ENCODE results near the gene DLAT.
"Not testable (repeated sequence)": the region's sequence is repeated elsewhere in the genome, so short reads cannot be mapped to it uniquely, and the experiment has no call there.

DLAT gene

DNA sequence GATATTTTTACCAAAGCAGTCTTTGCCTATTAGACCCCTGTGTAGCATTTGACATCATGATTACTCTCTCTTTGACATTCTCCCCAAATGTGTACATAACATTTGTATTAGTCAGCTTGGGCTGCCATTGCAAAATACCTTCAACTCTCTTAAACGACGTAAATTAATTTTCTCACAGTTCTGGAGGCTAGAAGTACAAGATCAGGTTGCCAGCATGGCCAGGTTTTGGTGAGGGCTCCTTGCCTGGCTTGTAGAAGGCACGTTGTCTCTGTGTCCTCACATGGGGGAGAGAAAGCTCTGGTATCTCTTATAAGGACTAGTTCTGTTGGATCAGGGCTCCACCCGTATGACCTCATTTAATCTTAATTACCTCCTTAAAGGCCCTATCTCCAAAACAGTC is 12.3 kb upstream of the DLAT start:
- no peak overlapping the region for H3K4me2 ChIP-seq (ENCODE audit: low read length)
- peaks cover 20% of the 10 kb centered on the region for H3K4me1 ChIP-seq (ENCODE audit: control insufficient read depth, insufficient read depth, low read length)
- H3K27me3 ChIP-seq (ENCODE audit: control insufficient read depth, insufficient read depth, low read length) = no peaks in the 10 kb centered on the region
- H3K4me3 ChIP-seq (ENCODE audit: low read length) = no peak overlapping the region
- peaks cover 6% of the 10 kb centered on the region for H3K36me3 ChIP-seq (ENCODE audit: insufficient read depth, low read length)
- H3K9ac ChIP-seq (ENCODE audit: low read depth, low read length) = no peak overlapping the region
- no peaks in the 10 kb centered on the region for H3K9me3 ChIP-seq (replicated peaks; ENCODE audit: low read length)

DNA sequence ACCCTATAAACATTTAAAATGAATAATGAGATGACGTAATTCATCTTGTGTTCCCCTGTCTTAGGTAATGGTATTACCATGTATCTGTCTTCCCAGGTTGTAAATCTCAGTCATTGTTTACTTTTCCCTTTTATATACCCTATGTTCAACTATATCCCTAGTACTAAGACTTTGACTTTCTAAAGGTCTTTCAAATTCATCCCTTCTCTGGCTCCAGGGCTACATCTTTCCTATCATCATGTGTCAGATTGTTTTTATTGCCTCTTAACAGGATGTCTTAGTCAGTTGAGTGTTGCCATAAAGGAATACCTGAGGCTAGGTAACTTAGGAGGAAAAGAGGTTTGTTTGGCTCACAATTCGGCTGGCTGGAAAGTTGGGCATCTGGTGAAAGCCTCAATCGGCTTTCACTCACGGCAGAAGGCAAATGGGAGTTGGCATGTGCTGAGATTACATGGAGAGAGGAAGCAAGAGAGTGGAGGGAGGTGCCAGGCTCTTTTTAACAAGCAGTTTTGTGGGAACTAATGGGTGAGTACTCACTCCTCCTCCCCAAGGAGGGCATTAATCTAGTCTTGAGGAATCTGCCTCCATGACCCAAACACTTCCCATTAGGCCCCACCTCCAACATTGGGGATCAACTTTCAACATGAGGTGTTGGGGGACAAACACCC is 11.6 kb upstream of the DLAT start:
- peaks cover 11% of the 10 kb centered on the region for H3K36me3 ChIP-seq (ENCODE audit: insufficient read depth, low read length)
- peaks cover 21% of the 10 kb centered on the region for H3K4me1 ChIP-seq (ENCODE audit: control insufficient read depth, insufficient read depth, low read length)
- no peaks in the 10 kb centered on the region for H3K27me3 ChIP-seq (ENCODE audit: control insufficient read depth, insufficient read depth, low read length)
- no peak overlapping the region for H3K4me2 ChIP-seq (ENCODE audit: low read length)
- no peaks in the 10 kb centered on the region for H3K9me3 ChIP-seq (replicated peaks; ENCODE audit: low read length)
- no peak overlapping the region for H3K4me3 ChIP-seq (ENCODE audit: low read length)
- H3K9ac ChIP-seq (ENCODE audit: low read depth, low read length) = no peak overlapping the region

DNA sequence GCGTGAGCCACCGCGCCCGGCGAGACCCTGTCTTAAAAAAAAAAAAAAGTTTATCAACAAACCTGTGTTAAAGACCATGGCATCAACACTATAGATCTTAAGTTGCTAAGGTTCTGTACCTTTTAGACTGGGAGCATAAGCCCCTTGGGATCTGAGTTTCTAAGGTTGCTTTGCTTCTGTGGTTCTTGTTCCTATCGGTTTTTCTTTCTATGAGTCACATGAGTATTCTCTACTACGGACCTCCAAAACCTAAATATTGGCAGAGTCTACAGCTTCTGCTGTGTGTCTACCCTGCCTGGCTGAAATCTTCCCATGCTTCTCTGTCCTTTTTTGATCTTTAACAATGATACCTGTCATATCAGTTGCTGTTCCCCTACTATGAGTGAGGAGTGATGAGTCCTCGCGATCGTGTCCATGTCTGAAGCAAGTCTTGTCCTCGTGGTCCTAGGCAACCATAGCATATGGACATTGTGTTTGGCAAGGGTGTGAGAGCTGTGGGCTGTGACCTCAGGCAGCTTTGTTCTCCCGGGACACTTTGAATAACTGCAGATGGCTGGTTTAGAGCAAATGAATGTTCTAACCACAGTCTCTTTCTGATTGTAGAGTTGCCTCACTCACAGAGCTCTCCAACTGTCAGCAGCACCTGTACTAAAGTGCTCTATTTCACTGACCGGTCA is 9.0 kb upstream of the DLAT start:
- Histone ChIP-seq H3K4me3 (ENCODE audit: low read length) (no peak overlapping the region), H3K4me1 (ENCODE audit: control insufficient read depth, insufficient read depth, low read length) (peaks cover 21% of the 10 kb centered on the region), H3K36me3 (ENCODE audit: insufficient read depth, low read length) (peaks cover 37% of the 10 kb centered on the region), H3K9ac (ENCODE audit: low read depth, low read length) (peak overlapping the region; percentile 5), H3K9me3 (replicated peaks; ENCODE audit: low read length) (no peaks in the 10 kb centered on the region), H3K4me2 (ENCODE audit: low read length) (peak overlapping the region; percentile 22), H3K27me3 (ENCODE audit: control insufficient read depth, insufficient read depth, low read length) (no peaks in the 10 kb centered on the region)

DNA sequence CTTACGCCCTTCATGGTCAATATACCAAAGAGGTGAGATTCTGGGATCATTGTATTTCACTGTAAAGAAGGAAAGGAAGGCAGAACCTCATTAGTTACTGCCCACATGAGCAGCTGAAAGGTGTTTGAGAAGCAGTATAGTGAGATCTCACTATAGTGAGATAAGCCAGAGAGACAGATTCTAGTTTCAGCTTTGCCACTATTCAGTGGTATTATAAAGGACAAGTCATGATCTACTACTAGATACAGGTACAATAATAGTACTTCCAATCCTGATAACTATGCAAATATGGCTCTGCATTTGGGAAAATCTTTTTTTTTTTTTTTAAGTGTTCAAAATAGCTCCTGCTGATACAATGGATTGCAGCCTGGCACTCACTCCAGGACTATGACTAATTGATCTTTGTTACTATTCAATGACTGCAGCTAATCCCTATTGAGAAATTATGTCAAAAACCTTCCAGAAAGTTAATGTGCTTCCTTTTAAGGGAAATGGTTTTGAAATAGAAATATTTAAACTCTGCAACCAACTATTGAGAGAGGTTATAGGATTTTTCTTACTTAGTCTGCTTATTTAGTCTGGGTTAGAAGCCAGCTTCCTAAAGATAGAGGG is 8.3 kb upstream of the DLAT start:
- Histone ChIP-seq H3K9ac (ENCODE audit: low read depth, low read length) (peak overlapping the region; percentile 38), H3K9me3 (replicated peaks; ENCODE audit: low read length) (no peaks in the 10 kb centered on the region), H3K36me3 (ENCODE audit: insufficient read depth, low read length) (peaks cover 38% of the 10 kb centered on the region), H3K4me1 (ENCODE audit: control insufficient read depth, insufficient read depth, low read length) (peaks cover 21% of the 10 kb centered on the region), H3K4me3 (ENCODE audit: low read length) (no peak overlapping the region), H3K27me3 (ENCODE audit: control insufficient read depth, insufficient read depth, low read length) (no peaks in the 10 kb centered on the region), H3K4me2 (ENCODE audit: low read length) (peak overlapping the region; percentile 22)

DNA sequence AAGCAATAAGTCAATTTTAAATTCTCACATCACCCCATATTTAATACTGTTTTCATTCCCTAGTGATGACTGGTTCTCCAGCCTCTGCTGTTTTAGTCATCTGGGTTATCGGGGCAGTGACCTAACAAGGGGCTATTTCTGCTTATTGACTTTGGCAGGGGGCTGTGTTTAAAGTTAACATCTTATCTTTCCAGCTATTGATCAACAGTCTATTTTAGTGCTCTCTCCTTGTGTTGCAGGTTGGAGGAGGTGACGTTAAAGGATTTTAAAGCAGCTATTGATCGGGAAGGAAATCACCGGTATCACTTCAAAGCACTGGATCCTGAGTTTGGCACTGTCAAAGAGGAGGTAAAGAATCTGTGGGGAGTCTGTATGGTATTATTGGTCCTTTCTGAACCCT is 7.7 kb upstream of the DLAT start:
- peaks cover 21% of the 10 kb centered on the region for H3K4me1 ChIP-seq (ENCODE audit: control insufficient read depth, insufficient read depth, low read length)
- peak overlapping the region; percentile 38 for H3K9ac ChIP-seq (ENCODE audit: low read depth, low read length)
- peak overlapping the region; percentile 16 for H3K4me2 ChIP-seq (ENCODE audit: low read length)
- H3K36me3 ChIP-seq (ENCODE audit: insufficient read depth, low read length) = peaks cover 44% of the 10 kb centered on the region
- no peaks in the 10 kb centered on the region for H3K9me3 ChIP-seq (replicated peaks; ENCODE audit: low read length)
- peak overlapping the region; percentile 2 for H3K4me3 ChIP-seq (ENCODE audit: low read length)
- H3K27me3 ChIP-seq (ENCODE audit: control insufficient read depth, insufficient read depth, low read length) = no peaks in the 10 kb centered on the region

DNA sequence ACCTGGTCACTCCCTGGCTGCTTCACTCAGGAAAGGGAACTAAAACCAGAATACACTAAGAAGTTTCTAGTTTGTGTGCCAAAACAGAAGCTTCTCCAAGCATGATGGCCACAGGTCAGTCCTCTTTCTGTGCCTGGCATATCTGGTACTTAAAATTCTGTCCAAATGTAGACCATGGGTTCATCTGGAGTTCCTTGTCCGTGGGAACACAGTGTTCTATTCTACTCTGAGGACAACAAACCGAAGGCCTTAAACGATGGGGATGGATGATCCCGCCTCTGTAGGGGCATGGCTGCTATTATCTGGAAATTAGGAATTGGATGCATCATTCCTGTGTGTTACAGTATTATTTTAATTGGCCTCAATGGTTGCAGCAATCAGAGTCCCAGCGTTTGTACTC is 6.1 kb upstream of the DLAT start:
- Histone ChIP-seq H3K9me3 (replicated peaks; ENCODE audit: low read length) (no peaks in the 10 kb centered on the region), H3K4me3 (ENCODE audit: low read length) (no peak overlapping the region), H3K4me1 (ENCODE audit: control insufficient read depth, insufficient read depth, low read length) (peaks cover 21% of the 10 kb centered on the region), H3K9ac (ENCODE audit: low read depth, low read length) (no peak overlapping the region), H3K27me3 (ENCODE audit: control insufficient read depth, insufficient read depth, low read length) (no peaks in the 10 kb centered on the region), H3K36me3 (ENCODE audit: insufficient read depth, low read length) (peaks cover 47% of the 10 kb centered on the region), H3K4me2 (ENCODE audit: low read length) (no peak overlapping the region)

DNA sequence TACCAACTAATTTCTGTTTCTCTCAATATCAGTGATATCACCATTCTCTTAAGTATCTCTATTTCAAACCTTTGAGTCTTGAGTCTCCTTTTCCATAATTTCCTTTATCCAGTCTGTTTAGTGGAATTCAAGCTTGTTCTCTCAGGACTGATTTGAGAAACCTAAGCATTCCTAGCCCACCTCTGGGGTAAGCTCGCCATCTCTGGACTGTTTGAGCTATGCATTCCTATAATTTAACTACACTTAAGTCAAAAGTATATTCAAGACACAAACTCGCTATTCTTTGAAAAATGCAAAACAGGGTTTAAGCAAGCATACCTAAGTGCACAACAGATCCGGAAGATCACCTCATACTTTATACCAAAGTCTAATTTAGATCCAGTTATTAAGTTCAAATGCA is 2.1 kb upstream of the DLAT start:
- H3K4me3 ChIP-seq (ENCODE audit: low read length) = no peak overlapping the region
- no peak overlapping the region for H3K9ac ChIP-seq (ENCODE audit: low read depth, low read length)
- H3K4me2 ChIP-seq (ENCODE audit: low read length) = no peak overlapping the region
- peaks cover 40% of the 10 kb centered on the region for H3K36me3 ChIP-seq (ENCODE audit: insufficient read depth, low read length)
- H3K4me1 ChIP-seq (ENCODE audit: control insufficient read depth, insufficient read depth, low read length) = peaks cover 7% of the 10 kb centered on the region
- no peaks in the 10 kb centered on the region for H3K9me3 ChIP-seq (replicated peaks; ENCODE audit: low read length)
- no peaks in the 10 kb centered on the region for H3K27me3 ChIP-seq (ENCODE audit: control insufficient read depth, insufficient read depth, low read length)

DNA sequence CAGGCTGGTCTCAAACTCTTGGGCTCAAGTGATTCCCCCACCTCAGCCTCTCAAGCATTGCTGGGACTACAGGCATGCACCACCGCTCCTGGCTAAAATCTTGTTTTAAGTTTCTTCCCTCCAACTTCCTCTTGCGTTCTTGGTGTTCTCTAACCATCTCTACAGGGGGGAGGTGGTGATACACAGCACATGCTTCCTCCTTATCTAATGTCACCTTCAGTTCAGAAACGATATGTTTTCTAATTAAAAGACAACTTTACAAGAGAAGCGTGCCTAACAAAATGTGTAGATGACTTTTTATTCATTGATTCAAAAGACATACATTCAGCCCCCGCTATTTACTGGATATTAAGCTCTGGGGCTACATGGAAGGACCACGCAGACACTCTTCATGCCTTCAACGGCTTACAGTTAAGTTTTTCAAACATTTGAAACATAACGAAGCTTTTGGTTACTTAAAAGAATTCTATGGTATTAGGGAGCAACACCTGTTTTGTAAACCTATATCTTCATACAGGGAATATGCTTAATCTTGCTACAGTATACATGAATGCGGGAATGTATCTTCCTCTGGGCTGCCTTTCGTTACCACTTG is 933 bp upstream of the DLAT start:
- Histone ChIP-seq H3K4me1 (ENCODE audit: control insufficient read depth, insufficient read depth, low read length) (peaks cover 7% of the 10 kb centered on the region), H3K4me2 (ENCODE audit: low read length) (peak overlapping the region; percentile 94), H3K4me3 (ENCODE audit: low read length) (peak overlapping the region; percentile 92), H3K9me3 (replicated peaks; ENCODE audit: low read length) (no peaks in the 10 kb centered on the region), H3K36me3 (ENCODE audit: insufficient read depth, low read length) (peaks cover 39% of the 10 kb centered on the region), H3K9ac (ENCODE audit: low read depth, low read length) (peak overlapping the region; percentile 94), H3K27me3 (ENCODE audit: control insufficient read depth, insufficient read depth, low read length) (no peaks in the 10 kb centered on the region)

DNA sequence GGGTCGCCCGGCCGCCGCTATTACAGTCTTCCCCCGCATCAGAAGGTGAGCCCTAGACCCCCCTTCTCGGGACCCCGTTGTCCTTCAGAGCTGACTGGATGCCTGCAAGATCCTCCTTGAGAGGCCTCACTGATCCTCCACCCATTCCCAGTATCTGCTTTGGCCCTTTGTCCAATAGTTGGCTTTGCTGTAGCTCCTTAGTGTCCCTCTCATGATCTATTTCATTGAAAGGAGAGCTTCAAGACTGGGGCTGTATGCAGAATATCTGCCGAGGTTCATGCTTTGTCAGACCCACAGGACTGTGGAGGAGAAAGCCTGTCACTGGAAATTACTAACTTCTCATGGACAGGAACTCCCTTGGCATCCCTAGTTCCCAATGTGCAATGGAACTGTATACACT is 499 bp downstream of the DLAT start:
- Histone ChIP-seq H3K27me3 (ENCODE audit: control insufficient read depth, insufficient read depth, low read length) (no peaks in the 10 kb centered on the region), H3K4me2 (ENCODE audit: low read length) (peak overlapping the region; percentile 94), H3K4me3 (ENCODE audit: low read length) (peak overlapping the region; percentile 92), H3K9ac (ENCODE audit: low read depth, low read length) (peak overlapping the region; percentile 94), H3K4me1 (ENCODE audit: control insufficient read depth, insufficient read depth, low read length) (peaks cover 7% of the 10 kb centered on the region), H3K36me3 (ENCODE audit: insufficient read depth, low read length) (peaks cover 37% of the 10 kb centered on the region), H3K9me3 (replicated peaks; ENCODE audit: low read length) (no peaks in the 10 kb centered on the region)

DNA sequence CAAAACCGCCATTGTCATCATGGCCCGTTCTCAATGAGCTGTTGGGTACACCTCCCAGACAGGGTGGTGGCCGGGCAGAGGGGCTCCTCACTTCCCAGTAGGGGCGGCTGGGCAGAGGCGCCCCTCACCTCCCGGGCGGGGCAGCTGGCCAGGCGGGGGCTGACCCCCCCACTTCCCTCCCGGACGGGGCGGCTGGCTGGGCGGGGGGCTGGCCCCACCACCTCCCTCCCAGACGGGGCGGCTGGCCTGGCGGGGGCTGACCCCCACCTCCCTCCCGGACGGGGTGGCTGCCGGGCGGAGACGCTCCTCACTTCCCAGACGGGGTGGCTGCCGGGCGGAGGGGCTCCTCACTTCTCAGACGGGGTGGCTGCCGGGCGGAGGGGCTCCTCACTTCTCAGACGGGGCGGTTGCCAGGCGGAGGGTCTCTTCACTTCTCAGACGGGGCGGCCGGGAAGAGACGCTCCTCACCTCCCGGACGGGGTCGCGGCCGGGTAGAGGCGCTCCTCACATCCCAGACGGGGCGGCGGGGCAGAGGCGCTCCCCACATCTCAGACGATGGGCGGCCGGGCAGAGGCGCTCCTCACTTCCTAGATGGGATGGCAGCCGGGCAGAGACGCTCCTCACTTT is 1.7 kb downstream of the DLAT start:
- not testable (repeated sequence) for H3K27me3 ChIP-seq (ENCODE audit: control insufficient read depth, insufficient read depth, low read length); H3K9me3 ChIP-seq (replicated peaks; ENCODE audit: low read length); H3K4me2 ChIP-seq (ENCODE audit: low read length); H3K4me1 ChIP-seq (ENCODE audit: control insufficient read depth, insufficient read depth, low read length); H3K4me3 ChIP-seq (ENCODE audit: low read length); H3K9ac ChIP-seq (ENCODE audit: low read depth, low read length)
- peaks cover 35% of the 10 kb centered on the region for H3K36me3 ChIP-seq (ENCODE audit: insufficient read depth, low read length)

DNA sequence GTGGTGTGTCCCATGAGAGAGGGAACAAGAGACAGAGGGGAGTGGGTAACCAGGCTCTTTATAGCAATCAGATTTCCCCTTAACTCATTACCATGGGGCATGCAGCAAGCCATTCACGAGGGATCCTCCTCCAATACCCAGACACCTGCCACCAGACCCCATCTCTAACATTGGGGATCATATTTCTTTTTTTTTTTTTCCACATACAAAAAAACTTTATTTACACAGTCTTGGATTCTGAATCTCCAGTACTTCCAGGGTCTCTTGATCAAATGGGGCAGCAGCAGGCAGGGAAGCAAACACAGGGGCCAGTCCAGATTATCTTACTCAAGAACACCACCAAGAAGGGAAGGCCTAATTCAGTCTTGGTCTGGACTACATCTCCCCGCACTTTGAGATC is 4.3 kb downstream of the DLAT start:
- H3K9me3 ChIP-seq (replicated peaks; ENCODE audit: low read length) = no peaks in the 10 kb centered on the region
- H3K4me2 ChIP-seq (ENCODE audit: low read length) = no peak overlapping the region
- H3K27me3 ChIP-seq (ENCODE audit: control insufficient read depth, insufficient read depth, low read length) = no peaks in the 10 kb centered on the region
- no peak overlapping the region for H3K4me3 ChIP-seq (ENCODE audit: low read length)
- peaks cover 4% of the 10 kb centered on the region for H3K4me1 ChIP-seq (ENCODE audit: control insufficient read depth, insufficient read depth, low read length)
- H3K36me3 ChIP-seq (ENCODE audit: insufficient read depth, low read length) = peaks cover 37% of the 10 kb centered on the region
- no peak overlapping the region for H3K9ac ChIP-seq (ENCODE audit: low read depth, low read length)

Data from skeletal muscle satellite cell (primary cell).